Hippocampal formation (tissue), 2 donors: ENCODE measurements around the gene TBC1D17.

Experiments used
- DNase-seq, 2 donors: peaks; one replicate each; lab custom pipeline; 2025; lab: John Stamatoyannopoulos, UW

The TBC1D17 gene

DNA sequence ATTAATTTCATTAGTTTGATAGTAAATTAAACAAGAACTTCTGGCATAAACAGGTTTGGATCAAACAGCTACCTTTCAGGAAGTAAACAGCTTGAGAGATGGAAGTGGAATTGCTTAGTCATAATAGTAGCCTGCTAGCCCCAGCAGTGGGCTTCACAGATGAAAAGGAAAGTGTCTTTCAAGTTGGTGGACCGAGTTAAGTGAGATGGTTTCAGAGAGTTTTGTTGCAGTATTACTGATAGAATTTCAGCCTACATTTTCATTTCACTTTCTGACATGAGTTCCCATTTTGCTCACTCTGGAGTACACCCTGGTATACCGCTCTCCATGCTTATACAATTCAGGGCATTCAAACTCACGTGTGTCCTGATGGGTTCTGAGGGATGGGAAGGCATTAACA, 28.6 kb upstream of the TBC1D17 start:
- no peak for DNase-seq

DNA sequence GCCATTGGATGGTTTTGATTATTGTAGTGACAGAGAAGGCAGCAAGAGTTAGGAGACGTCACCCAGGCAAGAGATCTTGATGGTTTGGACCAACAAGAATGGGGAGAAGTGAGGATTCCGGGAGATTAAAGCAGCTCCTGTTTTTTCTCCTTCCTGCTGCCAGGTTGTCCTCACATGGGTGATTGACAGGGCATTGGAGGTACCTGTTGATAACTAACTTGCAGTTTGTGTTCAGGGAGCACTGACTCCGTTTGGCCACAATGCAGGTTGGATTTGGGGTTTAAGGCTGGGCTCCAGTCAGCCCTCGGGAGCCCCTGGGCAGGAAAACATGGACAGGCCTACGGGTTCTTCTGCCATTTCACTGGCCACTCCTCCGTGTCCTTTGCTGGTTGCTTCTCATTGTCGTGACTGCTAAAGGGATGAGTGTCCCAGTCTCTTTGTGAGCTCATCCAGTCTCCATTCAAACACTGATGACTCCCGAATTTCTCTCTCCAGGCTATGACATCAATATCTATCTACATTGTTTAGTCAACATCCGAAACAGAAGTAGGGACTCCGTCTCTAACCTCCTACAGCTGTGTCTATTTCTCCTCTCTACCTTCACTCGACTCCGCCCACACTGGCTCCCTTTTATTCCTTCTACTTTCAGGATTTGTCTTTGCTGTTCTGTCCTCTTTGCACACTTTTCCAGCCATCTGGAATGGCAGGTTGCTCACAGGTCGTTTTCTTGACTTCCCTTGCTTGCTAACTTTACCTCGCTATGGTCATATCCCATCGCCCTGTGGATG, 27.9 kb upstream of the TBC1D17 start:
- no peak for DNase-seq

DNA sequence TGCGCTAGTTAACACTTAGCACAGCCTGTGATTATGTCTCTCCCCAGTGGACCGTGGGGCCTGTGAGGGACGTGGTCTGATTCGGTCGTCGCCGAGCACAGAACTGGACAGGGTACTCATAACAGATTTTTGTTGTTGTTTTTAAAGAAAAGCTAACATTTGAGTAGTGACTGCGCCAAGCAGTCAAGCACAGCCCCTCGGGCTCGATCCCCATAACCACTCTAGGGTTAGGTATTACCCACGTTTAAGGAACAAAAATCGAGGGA, 27.3 kb upstream of the TBC1D17 start:
- no peak for DNase-seq

DNA sequence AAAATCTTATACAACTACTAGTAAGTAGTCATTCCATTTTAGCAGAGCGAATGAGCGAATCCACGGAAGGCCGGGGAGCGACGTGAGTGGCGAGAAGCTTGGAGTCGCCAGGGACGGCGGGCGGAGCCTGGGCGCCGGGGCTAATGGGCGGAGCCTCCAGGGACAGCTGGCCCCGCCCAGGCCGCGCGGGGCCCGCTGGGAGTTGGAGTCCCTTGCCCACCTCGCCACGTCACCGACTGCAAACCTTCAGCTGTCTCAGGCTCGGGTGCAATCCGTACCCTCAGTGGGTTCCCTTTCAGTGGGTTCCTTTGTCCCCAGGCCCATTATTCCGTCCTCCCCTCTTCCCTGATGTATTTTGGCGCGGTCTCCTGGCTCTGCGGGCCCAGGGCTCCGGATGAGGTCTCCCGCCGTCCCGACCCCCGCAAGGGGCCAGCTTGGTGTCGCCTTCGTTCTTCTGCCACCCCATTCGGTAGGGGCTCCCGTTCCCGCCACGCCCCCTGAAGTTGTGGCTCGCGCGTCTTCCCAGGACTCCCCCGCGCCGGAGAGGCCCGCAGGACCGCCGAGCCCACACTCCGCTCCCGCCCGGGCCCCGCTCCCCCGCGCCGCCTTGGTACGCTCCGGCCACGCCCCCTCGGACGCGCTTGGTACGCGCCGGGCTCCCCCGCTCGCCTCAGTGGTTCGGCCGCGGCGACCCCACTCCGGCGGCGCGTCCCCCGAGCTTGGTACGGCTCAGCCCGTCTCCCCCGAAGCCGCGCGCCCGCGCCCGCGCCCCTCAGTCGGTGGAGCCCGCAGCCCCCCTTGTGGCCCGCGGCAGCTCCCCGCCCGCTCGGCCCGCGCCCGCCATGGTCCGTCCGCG, 26.8 kb upstream of the TBC1D17 start, which contains the start of gene PTOV1:
Gene PTOV1 (plus strand): TSS at position 673 of the 856 bp plus-strand sequence.
- DNase-seq, result peak; percentile 88 to 90

DNA sequence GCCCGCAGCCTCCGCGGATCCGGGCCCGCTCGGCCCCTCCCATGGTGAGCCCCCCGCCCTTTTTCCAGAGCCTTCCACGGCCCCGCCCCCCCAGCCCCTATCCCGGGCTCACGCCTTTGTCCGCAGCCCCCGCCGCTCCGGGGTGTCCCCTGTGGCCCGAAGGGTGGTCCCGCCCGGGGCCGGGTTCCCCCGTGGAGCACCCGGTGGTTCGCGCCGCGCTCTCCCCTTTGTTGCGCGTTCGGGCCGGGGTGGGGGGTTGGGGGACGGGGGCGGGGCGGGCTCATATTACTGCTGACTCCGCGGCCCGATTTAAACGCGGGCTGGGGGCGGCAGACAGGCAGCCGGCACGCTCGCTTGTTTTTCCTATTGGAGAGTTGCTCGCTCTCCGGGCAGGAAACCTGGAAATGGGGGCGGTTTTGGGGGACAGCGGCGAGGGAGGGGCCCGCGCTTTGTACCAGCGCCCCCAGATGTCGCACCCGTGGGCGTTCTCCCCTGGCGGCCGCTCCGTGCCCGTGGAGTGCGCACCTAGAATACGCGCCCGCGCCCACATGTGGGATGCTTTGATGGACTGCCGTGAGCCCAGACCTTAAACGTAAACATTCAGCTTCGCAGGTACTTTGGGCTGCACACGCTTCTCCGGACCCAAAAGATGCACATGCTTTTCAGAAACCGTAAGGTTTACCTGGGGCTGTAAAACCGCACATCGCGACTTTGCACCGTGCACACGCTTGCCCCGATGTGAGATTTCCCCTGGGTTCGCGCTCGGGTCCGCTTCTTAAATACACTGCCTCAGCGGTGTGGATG, 25.8 kb upstream of the TBC1D17 start:
- no peak for DNase-seq

DNA sequence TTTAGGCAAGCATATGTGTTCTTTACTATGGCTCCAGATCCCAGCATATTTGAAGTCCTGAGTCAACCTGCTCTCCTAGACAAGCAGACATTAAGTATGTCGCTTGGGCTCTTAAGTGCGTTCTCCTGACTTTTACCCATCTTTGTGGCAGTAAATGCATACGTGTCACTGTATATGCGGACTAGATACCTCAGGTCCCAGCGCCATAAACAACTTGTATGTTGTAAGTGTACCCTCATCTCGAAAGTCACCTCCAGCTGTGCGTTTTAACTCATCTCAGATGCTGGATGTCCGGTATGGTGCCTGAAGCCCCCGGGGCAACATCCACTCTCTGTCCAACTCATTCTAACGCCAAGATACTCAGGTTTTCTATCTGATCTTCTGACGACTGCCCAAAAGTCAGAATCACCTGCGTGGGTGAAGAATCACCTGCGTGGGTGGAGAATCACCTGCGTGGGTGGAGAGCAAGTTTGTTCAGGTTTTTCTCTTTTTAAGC, 24.8 kb upstream of the TBC1D17 start:
- no peak for DNase-seq

DNA sequence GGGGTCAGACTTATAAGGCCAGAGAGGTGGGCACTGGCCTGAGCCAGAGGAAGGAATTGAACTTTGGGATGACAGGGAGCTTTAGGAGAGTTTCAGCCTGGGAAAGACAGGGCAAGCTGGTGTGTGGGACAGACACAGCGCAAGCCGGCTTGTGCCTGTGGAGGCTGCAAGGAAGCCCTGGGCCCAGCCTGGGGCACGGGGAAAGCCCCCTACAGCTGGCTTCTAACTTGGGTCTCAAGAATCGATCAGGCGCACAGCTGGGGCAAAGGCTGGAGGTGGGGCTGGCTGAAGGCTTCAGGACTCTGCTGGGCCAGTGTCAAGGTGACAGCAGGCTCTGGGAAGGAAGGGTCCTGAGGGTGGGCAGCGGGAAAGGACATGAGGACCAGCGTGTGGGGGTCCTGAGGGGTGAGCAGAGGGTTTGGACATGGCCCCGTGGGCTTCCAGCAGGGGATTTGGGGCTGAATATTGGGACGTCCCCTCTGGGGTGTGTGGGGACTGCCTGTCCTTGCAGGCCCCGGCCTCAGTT, 23.6 kb upstream of the TBC1D17 start:
- DNase-seq, result no peak

DNA sequence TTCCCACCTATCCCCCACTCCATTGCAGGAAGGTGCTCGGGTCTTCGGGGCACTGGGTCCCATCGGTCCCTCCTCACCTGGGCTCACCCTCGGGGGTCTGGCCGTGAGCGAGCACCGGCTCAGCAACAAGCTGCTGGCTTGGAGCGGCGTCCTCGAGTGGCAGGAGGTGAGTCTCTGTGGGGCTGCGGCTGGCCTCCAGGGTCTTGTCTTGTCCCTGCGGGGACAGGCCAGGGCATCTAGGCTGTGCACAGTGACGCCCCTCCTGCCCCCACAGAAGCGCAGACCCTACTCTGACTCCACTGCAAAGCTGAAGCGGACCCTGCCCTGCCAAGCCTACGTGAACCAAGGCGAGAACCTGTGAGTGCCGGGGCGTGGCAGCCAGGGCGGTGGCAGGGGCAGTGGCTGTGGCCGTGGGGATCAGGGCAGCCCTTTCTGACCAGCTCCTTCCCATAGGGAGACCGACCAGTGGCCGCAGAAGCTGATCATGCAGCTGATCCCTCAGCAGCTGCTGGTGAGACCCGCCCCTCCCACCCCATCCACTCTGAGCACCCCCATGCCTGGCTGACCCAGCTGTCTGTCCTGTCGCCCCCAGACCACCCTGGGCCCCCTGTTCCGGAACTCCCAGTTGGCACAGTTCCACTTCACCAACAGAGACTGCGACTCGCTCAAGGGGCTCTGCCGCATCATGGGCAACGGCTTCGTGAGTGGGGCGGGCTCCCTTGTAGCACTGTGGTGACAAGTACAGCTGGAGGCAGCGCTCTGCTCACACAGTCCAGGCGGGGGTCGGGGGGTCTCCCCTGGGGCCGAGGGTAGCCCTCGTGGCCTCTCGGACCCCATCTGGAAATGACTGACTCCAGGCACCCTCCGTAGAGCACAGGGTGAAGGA, 22.9 kb upstream of the TBC1D17 start:
- DNase-seq, result no peak

DNA sequence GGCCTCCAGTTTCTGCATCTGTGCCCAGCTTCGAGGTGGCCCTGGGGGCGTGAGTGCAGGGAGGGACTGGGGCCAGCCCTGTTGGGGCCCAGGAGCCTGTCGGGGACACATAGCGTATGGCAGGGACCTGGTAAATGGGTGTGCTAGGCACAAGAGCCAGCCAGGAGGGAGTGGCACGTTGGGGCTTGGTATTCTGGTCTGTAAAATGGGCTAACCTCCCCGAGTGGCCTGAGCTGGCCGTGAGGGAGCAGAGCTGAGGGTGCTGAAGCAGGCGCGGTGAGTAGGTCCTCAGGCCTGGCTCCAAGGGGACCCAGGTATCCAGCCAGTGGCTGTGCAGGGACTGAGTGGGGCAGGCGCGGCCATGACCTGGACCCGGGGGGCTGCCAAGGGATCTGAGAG, 22.2 kb upstream of the TBC1D17 start:
- DNase-seq, result no peak

DNA sequence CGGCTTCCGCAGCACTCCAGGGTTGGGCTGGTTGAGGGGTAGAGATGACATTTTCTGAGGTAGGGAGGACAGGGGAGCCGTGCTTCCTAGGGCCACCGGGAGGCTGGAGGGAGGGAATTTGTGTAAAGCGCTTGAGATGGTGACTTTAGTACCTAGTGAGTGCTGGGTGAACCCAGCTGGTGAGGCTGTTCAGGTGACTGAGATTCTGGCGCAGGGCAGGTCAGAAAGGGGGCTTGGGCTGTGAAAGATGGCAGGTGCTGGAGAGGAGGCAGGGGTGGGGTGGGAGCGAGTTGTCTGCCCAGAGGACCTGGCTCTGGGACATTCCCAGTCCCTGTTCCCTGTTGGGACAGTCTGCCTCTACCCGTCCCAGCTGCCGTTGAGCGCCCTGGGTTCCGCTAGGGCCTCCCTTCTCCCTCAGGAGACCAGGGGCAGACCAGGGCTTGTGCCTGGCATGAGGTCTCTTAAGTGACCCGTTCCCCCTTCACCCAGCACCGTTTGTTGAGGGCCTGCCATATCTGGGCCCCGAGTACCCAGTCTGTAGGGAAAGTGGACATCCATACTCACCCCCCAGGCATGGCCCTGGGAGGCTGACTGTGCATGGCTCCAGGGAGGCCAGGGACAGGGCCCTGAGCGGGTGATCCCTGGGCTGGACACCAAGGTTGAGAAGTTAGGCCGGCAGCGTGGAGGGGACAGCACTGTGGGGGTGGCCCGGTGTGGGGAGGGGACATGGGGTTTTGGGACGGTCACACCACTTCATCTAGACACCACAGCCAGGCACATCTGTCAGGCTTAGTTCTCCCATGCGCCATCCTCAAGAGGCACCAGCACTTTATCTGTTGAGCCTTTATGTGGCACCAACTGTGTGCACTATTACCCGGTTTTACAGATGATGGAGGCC, 21.6 kb upstream of the TBC1D17 start:
- no peak for DNase-seq

DNA sequence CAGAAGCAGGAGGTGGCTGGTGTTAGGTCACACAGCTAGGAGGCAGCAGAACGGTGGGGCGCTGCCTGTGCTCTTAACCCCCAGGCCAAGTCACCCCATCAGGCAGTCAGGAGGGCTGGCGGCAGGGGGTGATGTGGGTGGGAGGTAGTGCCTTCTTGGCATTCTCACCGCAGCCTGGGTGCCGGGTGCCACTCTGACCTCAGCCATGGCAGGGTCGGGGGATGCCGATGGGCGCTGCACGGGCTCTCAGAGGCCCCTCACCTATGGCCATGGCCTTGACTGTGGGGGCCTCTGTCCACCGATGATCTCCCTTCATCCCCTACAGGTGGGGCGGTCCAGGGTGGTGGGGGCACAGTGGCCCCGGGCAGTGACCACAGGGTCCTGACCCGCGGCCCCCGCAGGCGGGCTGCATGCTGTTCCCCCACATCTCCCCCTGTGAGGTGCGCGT, 20.9 kb upstream of the TBC1D17 start:
- no peak for DNase-seq

DNA sequence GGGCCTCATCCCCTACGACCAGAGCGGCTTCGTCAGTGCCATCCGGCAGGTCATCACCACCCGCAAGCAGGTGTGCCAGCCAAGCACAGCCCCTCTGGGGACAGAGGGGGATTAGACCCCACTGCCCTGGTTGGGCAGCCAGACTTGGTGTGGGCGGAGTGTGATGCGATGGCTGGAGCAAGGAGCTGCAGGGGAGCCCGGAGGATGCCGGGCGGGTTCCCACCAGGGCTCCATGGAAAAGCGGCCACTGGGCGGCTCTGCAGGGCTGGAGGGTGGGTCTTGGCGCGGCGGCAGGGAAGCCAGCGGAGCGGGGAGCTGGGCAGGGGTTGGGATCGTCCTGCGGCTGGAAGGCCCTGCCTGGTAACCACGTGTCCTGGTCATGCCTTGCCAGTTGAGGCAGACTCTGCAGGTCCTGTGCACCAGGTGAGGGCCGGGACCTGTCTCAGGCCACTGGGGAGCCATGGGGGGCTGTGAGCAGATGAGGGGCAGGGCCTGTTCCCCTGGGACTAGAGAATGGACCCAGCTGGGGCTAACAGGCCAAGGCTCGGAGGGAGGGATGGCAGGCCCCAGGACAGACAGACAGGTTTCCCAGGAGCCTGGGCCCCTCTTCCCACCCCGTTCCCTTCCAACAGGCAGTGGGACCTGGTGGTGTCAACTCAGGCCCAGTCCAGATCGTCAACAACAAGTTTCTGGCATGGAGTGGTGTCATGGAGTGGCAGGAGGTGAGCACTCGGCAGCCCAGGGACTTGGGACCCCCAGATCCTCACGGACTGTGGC, 20.3 kb upstream of the TBC1D17 start:
- DNase-seq, result no peak

DNA sequence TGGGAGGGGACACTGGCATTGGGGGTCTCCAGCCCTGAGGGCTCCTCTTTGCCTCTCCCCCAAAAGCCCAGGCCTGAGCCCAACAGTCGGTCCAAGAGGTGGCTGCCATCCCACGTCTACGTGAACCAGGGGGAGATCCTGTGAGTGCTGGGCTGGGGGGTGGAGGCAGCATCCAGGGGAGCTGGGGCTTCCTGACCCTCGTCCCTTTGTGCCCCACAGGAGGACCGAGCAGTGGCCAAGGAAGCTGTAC, 19.7 kb upstream of the TBC1D17 start:
- DNase-seq, result no peak

DNA sequence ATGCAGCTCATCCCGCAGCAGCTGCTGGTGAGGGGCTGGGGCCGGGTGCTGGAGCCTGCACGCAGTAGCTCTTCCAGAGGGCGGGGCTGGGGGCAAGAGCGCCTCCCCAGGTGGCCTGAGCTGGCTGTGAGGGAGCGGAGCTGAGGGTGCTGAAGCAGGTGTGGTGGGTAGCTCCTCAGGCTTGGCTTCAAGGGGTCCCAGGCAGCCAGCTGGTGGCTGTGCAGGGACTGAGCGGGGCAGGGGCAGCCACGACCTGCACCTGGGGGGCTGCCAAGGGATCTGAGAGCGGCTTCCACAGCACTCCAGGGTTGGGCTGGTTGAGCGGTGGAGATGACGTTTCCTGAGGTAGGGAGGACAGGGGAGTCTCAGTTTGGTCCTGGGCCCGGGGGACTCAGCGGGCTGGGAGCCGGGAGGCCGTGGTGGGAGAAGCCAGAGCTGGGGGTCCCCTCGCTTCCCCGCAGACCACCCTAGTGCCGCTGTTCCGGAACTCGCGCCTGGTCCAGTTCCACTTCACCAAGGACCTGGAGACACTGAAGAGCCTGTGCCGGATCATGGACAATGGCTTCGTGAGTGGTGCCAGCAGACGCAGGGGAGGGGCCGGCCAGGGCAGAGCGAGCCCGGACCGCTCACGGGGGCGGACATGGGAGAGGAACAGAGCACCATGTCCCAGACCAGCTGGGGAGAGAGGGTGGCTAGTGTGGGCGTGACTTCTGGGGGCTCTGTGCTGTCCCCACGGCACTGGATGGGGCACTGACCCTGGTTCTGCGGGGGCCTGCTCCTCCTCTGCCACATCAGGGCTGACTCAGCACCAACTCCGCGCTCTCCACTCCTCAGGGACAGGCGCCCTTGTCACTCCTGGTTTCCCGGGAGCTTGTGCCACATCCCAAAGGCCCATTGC, 19.2 kb upstream of the TBC1D17 start:
- DNase-seq, result no peak

DNA sequence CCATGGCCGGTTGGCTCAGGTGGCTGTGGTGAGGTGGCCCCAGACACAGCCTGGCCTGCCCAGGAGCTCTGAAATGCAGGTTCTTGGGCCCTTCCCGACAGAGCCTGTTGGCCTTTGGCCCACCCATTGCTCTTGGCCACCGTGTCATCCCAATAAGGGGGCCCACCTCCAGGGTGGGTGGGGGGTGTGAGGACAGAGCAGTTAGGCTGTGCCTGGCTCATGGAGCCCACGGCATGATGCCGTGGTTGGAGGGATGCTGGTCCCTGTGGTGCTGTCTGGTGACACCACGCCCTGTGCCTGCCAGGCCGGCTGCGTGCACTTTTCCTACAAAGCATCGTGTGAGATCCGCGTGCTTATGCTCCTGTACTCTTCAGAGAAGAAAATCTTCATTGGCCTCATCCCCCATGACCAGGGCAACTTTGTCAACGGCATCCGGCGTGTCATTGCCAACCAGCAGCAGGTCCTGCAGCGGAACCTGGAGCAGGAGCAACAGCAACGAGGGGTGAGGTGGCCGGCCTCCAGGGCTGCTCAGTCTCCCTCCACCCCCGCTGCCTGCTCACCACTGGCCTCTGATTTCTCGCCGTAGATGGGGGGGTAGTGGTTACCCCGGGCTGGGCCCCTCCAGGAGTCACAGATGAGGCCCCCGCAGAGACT, 17.7 kb upstream of the TBC1D17 start:
- no peak for DNase-seq

DNA sequence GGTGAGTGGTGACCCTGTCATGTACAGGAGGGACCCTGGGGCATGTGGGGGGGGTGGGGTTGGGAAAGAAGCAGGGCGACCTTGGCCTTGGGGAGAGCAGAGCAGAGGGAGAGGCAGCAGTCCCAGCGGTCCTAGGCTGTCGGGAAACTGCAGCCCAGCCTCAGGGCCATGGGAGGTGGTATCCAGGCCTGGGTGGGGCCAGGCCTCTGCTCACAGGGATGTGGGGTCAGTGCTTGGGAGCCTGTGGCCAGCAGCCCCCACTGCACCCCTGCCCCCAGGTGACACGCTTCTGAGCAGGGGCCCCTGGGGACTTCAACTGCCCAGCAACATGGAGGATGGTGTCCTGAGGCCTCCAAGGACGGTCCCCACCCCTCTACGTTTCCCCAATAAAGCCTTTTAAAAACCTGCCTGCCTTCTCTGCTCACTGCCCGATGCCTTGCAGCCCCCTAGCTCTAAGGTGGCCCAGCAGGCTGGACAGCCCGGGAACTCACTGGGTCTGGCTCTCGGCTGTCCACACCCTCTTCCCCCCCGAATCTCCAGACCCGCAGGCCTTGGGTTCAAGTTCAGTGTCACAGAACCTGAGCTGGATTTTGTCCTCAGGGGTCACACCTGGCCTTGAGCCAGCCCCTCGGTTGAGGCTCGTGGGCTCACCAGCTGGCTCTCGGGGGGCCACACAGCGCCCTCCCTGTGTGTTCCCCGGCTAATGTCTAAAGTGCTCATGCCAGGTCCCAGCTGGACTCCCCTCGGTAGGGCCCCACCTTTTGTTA, 17.0 kb upstream of the TBC1D17 start:
- DNase-seq, result no peak

DNA sequence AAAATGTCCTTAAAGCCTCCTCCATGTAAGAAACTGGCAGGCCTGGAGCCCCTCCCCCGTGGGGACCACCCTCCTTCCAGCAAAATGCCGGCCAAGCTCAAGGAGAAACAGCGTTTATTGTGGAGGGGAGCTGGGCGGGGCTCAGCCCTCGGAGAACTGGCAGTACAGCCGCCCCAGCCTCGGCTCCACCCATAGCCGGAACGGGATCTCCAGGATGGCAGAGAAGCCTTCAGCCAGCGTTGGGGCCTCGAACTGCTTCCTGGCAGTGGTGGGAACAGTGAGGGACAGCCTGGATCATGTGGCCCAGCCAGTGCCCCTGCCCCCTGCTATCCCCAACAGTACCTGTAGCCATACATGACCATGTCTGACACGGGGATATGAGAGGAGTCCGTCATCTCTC, 16.4 kb upstream of the TBC1D17 start:
- no peak for DNase-seq
